Spleen (tissue), 7 donors: ENCODE data around the gene CHST13.

Source experiments
- CTCF ChIP-seq, 11 experiments: fragments of 200-600 bp in 7 of 11; fragments of 450-650 bp in 4 of 11; sonication (generic) in 4 of 11; IDR thresholded peaks in 8 of 11; conservative IDR thresholded peaks in 3 of 11; 1 replicate in 7 of 11; 2 replicates in 4 of 11; pipeline versions ENCODE4 v1.4.0 to v1.8.0; 2016 to 2021; ENCODE audit warnings: antibody characterized with exemption in 11 of 11, inconsistent platforms in 4 of 11, mild to moderate bottlenecking in 1 of 11
- POLR2A ChIP-seq, 3 donors: fragments of 450-650 bp; IDR thresholded peaks; one replicate each; pipeline ENCODE4 v1.5.1; 2017; ENCODE audit warnings: antibody characterized with exemption in 3 of 3, mild to moderate bottlenecking in 1 of 3
- POLR2AphosphoS5 ChIP-seq, 3 donors: sonication (generic); formaldehyde crosslinking; IDR thresholded peaks; one replicate each; pipeline ENCODE4 v1.5.1; 2017; ENCODE audit warnings: antibody characterized with exemption in 3 of 3
- donor health status: DM: no; HTN: no; CAD: no; lungs with moderate emphysema.
- donor health status: DM: no; HTN: no; CAD: no.
- donor health status: DM: no; HTN: no; CAD: no.

- TF ChIP-seq POLR2AphosphoS5 (IDR thresholded peaks at IDR 0.05) (no peak), CTCF (IDR thresholded peaks at IDR 0.05 in 8 of 11, conservative IDR thresholded peaks at IDR 0.05 in 3 of 11) (no peak), POLR2A (IDR thresholded peaks at IDR 0.05) (no peak)
Measured at GRCh38 chr3:126528419-126528799, 4.5 kb downstream of the CHST13 start.
